Measurements from ENCODE around the gene SH2D3A.
A peak's percentile ranks its signal among the peaks of the same experiment; 100 is the strongest.
"Not testable (repeated sequence)": the region's sequence is repeated elsewhere in the genome, so short reads cannot be mapped to it uniquely, and the experiment has no call there.

The SH2D3A gene

DNA sequence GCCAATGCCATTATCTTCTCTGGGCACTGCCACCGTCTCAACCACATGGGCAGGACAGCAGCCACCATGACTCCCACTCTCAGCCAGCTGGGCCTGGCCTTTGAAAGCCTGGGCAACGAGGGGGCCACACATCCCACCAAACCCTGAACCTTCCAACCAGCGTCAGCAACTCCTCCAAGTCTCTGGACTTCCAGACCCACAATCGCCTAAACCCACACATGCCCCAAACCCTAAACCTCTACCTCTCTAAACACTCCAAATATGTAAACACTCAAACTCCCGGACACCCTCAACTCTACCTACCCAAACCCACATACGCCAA is 47.7 kb downstream of the SH2D3A start:
- no peak for DNase-seq

DNA sequence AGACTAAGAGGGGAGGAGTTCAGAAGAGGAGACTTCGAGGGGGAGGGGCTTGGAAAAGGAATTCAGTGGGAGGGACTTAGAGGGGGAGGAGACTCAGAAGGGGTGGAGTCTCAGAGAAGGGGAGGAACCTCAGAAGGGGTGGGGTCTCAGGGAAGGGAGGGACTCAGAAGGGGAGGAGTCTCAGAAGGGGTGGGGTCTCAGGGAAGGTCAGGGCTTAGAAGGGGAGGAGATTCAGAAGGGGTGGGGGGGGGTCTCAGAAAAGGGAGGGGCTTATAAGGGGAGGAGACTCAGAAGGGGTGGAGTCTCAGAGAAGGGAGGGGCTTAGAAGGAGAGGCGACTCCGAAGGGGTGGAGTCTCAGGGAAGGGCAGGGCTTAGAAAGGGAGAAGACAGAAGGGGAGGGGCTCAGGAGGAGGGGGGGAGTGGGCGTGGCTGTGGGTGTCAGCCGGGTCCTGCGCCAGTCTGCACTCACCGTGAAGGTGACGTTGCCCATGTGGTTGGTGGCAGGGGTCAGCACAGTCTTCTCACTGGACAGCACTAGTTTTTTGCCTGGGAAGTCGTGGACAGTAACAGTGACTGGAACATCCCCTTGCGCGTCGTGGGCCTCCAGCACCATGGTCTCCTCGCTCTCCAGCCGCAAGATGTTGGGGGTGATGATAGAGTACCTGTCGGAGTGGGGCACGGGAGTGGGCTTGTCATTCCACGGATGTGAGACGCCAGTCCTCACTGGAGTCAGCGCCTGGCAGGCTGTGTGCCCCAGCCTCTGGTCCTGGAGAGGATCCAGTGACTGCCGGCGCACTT is 48.3 kb downstream of the SH2D3A start:
- DNase-seq: peak; percentile 26

DNA sequence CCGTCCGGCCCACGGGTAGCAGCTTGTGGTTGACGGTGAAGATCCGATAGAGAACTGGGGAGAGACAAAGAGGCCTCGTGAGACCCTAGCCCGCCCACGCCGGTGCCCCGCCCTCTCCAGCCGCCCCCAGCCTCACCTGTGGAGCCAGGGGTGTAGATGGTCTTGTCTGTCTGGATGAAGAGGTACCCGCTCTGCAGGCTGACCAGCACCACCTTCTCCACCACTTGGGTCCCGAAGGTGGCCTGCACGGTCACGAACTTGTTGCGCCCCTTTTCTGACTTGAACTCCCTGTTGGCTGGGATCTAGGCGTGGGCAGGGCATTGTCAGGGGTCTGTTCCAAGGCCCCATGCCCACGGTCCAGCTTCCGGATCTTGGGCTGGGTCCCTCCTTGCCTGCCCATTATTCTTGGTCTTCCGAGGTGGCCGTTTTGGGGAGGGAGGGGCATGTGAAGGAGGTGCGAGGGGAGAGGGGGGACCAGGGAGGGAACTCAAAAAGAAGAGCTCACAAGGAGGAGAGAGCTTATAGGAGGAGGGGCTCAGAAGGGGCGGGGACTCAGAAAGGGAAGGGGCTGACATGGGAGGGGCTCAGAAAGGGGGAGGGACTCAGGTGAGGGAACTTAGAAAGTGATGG is 49.0 kb downstream of the SH2D3A start:
- DNase-seq: no peak

DNA sequence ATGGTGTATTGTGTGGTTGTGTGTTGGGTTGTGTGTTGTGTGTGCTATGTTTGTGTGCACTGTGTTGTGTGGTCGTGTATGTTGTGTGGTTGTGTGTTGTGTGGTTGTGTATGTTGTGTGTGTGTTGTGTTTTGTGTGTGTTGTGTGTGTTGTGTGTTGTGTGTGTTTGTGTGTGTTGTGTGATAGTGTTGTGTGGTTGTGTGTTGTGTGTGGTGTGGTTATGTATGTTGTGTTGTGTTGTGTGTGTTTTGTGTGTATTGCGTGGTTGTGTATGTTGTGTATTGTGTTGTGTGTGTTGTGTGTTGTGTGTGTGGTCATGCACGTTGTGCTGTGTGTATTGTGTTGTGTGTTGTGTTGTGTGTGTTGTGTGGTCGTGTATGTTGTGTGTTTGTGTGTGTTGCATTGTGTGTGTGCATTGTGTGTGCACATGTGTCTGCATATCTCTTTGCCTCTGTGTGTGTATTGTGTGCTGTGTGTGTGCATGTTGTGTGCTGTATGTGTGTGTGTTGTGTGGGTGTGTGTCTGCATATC is 49.7 kb downstream of the SH2D3A start:
- DNase-seq: no peak

DNA sequence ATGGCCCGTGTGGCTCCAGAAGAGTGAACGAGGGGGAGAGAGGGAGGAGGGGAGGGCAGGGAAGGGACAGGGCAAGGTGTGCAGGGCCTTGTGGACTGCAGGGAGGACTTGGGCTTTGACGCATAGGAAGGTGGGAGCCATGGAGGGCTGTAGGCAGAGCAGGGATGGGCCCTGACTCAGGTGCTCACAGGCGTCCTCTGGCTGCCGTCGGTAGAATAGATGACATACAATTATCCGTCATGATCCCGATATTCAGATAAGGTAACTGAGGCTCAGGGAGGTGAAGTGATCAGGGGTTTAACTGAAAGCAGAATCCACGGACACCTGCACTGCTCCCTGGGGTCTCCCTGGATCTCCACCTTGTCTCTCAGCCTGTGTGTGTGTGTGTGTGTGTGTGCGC is 50.2 kb downstream of the SH2D3A start:
- no peak for DNase-seq

DNA sequence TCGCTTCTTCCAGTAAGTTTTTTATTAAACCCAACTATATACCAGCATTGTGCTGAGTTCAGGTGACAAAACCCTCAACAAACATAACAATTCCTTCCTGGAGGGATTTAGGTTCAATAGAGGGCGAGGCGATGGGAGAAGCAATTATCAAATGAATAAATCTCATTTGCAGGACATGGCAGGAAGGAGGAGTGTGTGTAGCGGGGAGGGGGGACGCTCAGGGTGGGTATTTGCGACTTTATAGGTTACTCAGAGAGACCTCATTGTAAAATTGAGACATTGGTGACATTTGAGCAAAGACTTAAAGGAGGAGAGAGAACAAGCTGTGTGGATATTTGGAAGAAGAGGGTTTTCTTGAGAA is 50.6 kb downstream of the SH2D3A start:
- no peak for DNase-seq

DNA sequence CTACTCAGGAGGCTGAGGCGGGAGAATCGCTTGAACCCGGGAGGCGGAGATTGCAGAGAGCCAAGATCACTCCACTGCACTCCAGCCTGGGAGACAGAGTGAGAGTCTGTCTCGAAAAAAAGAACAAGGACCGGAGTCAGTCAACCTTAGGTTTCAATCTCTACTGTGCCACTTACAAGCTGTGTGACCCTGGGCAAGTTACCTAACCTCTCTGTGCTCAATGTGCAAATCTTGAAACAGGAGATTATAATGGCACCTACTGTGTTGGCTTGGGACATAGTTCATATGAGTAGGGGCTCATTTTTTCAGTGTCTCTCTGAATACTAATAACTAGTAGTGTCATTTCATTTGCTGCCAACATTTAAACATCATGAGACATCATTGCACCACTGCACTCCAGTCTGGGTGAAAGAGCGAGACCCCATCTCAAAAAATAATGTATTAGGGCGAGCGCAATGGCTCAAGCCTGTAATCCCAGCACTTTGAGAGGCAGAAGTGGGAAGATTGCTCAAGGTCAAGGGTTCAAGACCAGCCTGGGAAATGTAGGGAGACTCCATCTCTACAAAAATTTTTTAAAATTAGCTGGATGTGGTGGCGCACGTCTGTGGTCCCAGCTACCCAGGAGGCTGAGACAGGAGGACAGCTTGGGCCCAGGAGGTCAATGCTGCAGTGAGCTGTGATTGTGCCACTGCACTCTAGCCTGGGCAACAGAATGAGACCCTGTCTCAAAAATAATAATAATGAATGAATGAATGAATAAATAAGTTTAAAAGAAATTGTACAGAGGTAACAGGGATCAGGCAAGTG is 52.3 kb downstream of the SH2D3A start:
- no peak for DNase-seq

DNA sequence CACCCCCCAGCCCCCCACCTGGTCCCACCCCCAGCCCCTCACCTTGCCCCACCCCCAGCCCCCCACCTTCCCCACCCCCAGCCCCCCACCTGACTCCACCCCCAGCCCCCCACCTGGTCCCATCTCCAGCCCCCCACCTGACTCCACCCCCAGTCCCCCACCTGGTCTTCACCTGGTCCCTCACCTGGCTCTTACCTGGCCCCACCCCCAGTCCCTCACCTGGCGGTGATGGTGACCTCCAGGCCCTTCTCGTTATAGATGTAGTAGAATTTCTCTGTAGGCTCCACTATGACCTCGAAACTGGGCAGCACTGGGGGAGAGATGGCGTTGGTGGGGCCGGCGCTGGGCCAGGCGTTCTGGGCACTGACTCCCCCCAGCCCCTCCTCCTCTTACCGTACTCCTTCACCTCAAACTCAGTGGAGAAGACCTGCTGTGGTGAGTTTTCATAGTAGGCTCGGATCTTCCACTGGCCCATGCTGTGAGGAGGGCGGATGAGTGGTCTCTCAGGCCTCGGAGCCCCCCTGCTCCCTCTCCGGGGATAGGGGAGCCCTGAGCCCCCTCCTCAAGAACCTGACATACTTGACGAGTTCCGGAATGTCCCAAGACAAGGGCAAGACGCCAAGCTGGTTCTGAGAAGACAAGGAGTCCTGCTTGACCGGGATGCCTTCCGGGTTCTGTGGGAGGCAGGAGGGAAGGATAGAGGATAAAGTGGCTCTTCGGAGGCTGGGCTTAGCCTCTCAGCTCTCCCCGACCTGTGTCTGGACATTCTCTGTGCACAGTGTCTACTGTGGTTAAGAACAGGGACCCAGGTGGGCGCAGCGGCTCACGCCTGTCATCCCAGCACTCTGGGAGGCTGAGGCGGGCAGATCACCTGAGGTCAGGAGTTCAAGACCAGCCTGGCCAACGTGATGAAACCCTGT is 53.2 kb downstream of the SH2D3A start:
- no peak for DNase-seq

DNA sequence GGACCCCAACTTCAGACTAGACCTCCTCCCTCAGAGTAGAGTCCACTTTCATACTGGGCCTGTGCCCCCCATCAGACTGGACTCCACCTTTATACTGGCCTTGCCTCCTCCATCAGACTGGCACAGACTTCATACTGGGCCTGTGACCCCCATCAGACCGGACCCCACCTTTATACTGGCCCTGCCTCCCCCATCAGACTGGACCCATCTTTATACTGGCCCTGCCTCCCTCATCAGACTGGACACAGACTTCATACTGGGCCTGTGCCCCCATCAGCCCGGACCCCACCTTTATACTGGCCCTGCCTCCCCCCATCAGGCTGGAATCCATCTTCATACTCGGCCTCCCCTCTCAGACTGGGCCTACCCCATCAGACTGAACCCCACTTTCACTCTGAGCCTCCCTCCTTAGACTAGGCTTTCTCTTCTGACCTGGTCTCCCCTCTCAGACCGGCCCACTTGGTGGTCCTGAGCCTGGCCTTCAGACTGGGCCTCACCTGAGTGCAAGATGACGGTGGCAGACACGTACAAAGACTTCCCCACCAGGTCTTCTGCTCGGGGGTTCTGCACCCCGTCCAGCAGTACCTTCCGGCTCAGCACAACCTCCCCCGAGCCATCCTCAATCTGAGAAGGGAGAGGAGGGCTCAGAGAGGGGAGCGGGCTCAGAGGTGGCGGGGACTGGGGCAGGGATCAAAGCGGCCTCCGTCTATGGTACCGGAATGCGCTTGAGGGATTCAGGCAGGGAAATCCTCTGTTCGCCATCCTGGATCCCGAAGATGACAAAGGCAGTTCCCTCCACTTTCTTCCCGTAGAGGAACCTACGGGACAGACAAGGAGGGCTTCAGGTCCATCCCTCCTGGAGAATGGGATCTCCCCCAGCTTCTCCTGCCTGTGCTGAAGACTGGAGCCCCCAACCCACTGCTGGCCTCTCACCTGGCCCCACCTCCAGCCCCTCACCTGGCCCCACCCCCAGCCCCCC is 54.3 kb downstream of the SH2D3A start:
- DNase-seq: no peak

DNA sequence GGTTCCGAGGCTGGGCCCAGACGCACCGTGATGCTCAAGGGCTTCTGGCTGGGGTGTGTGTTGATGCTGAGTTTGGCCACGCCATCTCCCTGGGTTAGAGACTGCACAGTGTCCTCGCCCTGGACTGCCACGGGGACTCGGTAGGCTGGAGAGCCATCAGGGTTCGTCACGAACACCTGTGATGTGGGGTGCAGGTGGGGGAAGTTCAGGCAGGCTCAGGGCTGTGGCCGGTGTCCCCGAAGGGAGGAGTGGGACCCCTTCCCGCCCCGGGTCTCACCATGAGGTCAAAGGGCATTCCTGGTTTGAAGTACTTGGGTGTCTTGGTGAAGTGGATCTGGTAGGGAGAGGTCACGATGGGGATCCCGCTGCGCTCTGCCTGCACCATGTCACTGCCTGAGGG is 55.0 kb downstream of the SH2D3A start:
- no peak for DNase-seq

DNA sequence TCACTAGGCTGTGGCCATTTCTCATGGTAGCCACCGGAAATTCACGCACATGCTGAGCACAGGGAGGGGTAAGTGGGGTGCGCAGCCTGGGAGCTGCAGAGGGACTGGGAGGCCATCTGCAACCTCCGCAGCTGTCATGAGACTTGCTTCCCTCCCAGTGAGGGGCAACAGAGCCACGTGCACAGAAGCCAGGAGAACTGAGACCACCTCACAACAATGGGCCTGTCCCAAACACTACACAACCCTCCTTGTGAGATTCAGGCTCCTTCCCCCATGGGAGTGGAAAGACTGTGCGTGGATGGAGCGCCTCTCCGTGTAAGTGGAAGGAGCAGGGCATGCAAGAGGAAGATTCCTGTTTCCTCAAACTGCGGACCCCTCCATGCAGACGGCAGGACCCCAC is 55.6 kb downstream of the SH2D3A start:
- no peak for DNase-seq

DNA sequence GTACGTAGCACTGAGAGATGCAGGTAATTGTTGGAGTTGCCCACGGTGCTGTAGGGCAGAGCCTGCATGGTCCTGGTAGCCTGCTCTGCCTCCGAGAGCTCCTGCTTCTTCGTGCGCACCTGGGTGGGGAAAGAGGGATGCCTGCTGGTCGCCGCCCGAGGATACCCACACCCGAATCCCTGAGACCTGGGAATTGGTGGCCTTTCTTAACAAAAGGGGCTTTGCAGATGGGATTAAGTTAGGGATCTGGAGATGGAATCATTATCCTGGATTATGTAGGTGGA is 56.2 kb downstream of the SH2D3A start:
- no peak for DNase-seq

DNA sequence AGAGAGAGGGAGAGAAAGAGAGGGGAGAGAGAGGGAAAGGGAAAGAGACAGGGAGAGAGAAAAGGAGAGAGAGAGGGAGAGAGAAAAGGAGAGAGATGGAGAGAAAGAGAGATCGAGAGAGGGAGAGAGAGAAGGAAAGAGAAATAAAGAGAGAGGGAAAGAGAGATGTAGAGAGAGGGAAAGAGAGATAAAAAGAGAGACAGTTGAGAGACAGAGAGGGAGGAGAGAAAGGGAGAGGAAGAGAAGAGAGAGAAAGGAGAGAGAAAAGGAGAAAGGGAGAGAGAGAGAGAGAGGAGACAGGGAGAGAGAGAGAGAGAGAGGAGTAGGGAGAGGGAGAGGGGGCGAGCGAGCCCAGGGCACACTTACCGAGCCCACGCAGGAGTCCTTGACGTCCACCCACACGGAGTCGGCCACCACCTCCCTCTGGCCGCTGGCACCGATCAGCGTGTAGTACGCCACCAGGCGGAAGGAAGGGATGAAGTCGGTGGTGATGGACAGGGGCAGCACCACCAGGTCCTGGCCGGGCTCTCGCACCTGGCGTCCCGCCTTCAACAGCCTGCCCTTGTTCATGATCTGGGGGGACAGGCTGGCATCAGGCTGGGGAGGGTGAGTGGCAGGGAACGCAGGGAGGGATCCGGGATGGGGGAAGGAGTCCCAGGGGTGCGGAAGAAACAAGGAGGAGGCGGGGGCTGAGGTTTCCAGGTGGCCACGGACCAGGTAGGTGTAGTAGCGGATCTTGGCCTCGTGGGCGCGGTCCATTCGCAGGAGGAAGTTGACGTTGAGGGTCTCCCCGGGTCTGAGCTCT is 56.8 kb downstream of the SH2D3A start:
- DNase-seq: no peak

DNA sequence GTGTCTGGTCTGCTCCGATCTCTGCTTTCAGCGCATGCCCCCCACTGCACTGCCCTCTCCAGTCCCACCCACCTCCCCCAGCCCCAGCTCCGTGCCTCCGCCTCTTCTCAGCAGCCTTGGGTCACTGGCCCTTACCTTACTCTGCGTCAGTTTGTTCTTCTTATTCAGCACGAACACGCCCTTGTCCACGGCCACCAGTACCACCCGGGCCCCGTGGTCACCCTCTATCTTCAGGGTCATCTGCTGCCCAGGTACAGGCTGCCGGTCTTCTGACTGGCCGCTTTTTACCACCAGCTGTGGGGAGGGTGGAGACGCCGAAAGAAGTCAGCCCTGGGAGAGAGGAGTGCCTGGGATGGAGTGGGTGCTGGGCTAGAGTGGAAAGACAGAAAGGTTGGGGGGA is 57.7 kb downstream of the SH2D3A start:
- no peak for DNase-seq

DNA sequence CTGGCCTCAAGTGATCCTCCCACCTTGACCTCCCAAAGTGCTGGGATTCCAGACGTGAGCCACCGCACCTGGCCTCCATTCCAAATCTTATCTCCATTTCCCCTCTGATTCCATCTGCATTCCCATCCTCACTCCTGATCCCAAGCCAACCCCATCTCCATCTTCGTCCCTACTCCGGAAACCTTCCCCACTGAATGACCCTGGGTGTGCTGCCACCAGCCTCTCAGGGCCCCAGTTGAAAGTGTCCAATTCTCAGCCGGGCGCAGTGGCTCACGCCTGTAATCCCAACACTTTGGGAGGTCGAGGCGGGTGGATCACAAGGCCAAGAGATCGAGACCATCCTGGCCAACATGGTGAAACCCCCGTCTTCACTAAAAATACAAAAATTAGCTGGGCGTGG is 58.3 kb downstream of the SH2D3A start:
- DNase-seq: not testable (repeated sequence)

DNA sequence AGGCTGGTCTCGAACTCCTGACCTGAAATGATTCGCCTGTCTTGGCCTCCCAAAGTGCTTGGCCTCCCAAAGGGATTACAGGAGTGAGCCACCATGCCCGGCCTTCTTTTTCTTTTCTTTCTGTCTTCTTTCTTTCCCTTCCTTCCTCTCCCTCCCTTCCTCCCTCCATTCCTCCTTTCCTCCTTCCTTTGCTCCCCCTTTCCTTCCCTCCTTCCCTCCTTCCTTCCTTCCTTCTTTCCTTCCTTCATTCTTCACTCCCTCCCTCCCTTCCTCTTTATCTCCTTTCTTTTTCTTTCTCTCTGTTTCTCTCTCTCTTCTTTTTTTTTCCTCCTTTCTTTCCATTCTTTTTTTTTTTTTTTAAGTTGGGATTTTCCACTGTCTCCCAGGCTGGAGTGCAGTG is 58.9 kb downstream of the SH2D3A start:
- no peak for DNase-seq

DNA sequence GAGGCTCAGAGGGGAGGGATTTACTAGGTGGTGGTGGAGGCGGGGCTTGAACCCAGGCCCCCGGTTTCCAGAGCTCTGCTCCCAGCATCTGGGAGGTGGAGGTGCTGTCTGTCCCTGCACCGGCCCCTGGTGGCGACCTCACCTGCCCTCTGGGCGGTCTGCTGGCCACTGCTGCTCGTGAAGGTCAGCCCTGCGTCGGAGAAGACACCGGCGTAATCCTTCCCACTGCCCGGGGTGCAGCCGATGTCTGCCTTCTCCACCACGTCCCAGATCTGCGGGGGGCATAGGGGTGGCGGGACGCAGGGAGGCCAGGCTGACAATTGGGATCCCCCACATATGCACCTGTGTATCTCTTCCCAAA is 59.6 kb downstream of the SH2D3A start:
- no peak for DNase-seq

DNA sequence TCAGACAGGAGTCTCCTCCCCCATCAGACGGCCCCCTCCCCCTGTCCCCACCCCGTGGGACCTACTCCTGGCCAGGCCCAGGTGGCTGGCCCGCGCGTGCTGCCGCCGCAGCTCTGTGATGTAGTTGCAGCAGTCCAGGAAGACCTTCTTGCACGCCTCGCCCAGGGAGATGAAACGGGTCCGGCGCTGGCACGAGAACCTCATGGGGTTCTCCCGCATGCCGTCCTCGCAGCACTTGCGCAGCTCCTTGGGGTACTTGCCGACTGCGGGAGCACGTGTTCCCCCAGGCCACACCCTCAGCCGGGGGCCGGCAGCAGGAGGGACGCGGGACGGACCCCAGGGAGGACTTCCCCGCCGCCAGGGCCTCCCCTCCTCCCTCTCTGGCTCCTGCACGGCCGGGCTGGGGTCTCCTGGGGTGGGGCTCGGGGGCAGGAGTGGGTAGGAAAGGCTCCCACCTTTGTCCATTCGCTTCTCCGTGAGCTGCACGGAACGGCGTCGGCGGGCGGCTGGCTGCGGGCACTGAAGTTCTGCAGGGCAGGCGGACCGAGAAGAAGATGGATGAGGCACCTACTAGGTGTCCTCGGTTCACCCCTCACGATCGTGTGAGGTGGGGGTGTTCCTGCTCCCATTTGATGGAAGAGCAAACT is 60.1 kb downstream of the SH2D3A start:
- no peak for DNase-seq

DNA sequence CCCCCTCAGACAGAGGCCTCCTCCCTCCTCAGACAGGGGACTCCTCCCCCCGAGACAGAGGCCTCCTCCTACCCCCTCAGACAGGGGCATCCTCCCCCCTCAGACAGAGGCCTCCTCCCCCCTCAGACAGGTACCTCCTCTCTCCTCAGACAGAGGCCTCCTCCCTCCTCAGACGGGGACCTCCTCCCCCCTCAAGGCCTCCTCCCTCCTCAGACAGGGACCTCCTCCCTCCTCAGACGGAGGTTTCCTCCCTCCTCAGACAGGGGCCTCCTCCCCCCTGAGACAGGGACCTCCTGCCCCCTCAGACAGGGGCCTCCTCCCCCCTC is 60.6 kb downstream of the SH2D3A start:
- DNase-seq: no peak

DNA sequence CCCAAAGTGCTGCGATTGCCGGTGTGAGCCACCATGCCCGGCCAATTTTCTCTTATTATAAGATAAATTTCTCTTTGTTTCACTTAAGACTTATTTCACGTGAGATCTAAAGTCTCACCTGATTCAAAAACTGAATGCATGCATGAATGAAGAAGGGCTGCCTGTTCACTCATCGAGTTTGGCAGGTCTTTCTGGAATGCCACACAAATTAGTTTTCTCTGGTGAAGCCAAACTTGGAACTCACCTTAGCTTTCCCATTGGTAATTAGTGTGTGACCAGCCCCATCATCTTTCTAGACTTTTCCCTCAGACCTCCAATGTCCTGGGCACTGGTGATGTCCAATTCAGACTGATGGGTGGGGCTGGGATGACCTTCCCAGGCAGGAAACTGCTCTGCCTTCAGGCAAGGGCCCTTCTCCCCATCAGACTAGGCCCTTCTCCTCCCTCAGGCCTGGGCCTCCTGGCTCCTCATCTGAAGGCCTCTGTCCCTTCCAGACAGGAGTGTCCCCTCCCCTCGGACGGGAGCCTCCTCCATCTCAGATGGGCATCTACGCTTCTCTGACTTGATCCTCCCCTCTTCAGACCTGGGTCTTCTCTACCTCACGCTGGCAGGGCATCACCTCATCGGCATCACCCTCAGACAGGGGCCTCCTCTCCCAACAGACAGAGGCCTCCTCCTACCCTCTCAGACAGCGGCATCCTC is 61.2 kb downstream of the SH2D3A start:
- DNase-seq: no peak

Data from effector CD8-positive, alpha-beta T cell (primary cell).